Activated T-cell treated with anti-CD3 and anti-CD28 coated beads, Interleukin-2, amount 50 U/mL, for 4 hours (primary cell): ENCODE results near the gene LGR4. TPM values are rescaled to one million over a fixed set of nuclear protein-coding genes. Genes with fewer than 3 reads are reported as not detected.
A peak's percentile ranks its signal among the peaks of the same experiment; 100 is the strongest.

Source experiments
- ATAC-seq, 2 donors: fragments of 200-7000 bp; cut with Tn5 transposase; one replicate each; pipeline ENCODE4 v1.10.0; 2021
- DNase-seq: peaks from one replicate; pipeline ENCODE4 v3.0.0-alpha.2; 2020
- H3K27me3 Mint-ChIP-seq: one replicate; pipeline ENCODE4 v1.8.0; 2021; ENCODE audit warnings: low read depth, mixed read lengths
- H3K36me3 Mint-ChIP-seq: one replicate; pipeline ENCODE4 v1.8.0; 2022; ENCODE audit warnings: mixed read lengths; ENCODE audit not compliant: insufficient read depth
- H3K4me1 Mint-ChIP-seq: one replicate; pipeline ENCODE4 v1.8.0; 2021; ENCODE audit warnings: low read depth, mixed read lengths
- H3K4me3 Mint-ChIP-seq: one replicate; pipeline ENCODE4 v1.8.0; 2021; ENCODE audit warnings: mild to moderate bottlenecking, moderate library complexity, mixed read lengths
- H3K9me3 Mint-ChIP-seq: one replicate; pipeline ENCODE4 v1.8.0; 2021; ENCODE audit warnings: mixed read lengths
- total RNA-seq, 3 donors: library from RNA; stranded (reverse); gene quantifications; one replicate each; pipeline ENCODE4 v1.2.1, GENCODE V29; 2021

The LGR4 gene
- total RNA-seq, 3 donors from 2014 or later: 0.21 to 0.61 (median 0.57) TPM

- Mint-ChIP-seq H3K9me3 (no peaks in the 10 kb centered on the region), H3K27me3 (no peaks in the 10 kb centered on the region), H3K4me1 (peaks cover 40% of the 10 kb centered on the region), H3K36me3 (peaks cover 19% of the 10 kb centered on the region), H3K4me3 (no peak overlapping the region)
- no peak for DNase-seq
- ATAC-seq: no peak
Measured at GRCh38 chr11:27501100-27501499, 28.5 kb upstream of the LGR4 start.

- DNase-seq (no peak), ATAC-seq (no peak)
- H3K36me3 Mint-ChIP-seq: peaks cover 23% of the 10 kb centered on the region
Measured at GRCh38 chr11:27497911-27498310, 25.3 kb upstream of the LGR4 start.

GRCh38 chr11:27497284-27497866 lies 24.8 kb upstream of the LGR4 start:
- H3K36me3 Mint-ChIP-seq: peaks cover 23% of the 10 kb centered on the region
- DNase-seq: no peak
- no peaks in the 10 kb centered on the region for H3K27me3 Mint-ChIP-seq
- no peak overlapping the region for H3K4me3 Mint-ChIP-seq
- H3K4me1 Mint-ChIP-seq: peaks cover 22% of the 10 kb centered on the region
- no peak for ATAC-seq
- no peaks in the 10 kb centered on the region for H3K9me3 Mint-ChIP-seq

More at GRCh38 chr11:27497911-27498310, 25.3 kb upstream of the LGR4 start:
- Mint-ChIP-seq H3K4me3 (no peak overlapping the region), H3K9me3 (no peaks in the 10 kb centered on the region), H3K27me3 (no peaks in the 10 kb centered on the region), H3K4me1 (peaks cover 25% of the 10 kb centered on the region)

DNA sequence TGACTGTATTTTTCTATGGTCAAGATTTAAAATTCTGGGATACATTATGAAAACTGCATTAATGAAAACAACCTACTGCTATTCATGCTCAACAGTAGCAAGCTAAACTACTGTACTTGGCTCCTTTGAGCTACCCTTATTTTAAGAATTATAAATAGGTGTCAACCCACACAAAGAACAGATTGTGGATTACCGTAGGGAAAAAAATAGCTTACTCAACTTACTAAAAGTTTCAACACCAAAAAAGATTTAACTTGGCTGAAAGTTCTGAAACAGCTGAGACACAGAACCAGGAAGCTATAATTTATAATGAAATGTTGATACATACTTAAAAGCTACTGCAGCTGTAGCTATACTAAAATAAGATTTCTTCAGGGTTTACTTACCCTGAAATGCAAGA lies 23.9 kb upstream of the LGR4 start:
- Mint-ChIP-seq H3K27me3 (no peaks in the 10 kb centered on the region), H3K4me3 (no peak overlapping the region), H3K9me3 (no peaks in the 10 kb centered on the region), H3K36me3 (peaks cover 22% of the 10 kb centered on the region), H3K4me1 (peaks cover 14% of the 10 kb centered on the region)
- no peak for DNase-seq
- no peak for ATAC-seq

GRCh38 chr11:27495710-27496300 lies 23.2 kb upstream of the LGR4 start:
- no peaks in the 10 kb centered on the region for H3K9me3 Mint-ChIP-seq
- ATAC-seq: no peak
- peaks cover 14% of the 10 kb centered on the region for H3K4me1 Mint-ChIP-seq
- DNase-seq: no peak
- H3K27me3 Mint-ChIP-seq: no peaks in the 10 kb centered on the region
- peaks cover 21% of the 10 kb centered on the region for H3K36me3 Mint-ChIP-seq
- H3K4me3 Mint-ChIP-seq: no peak overlapping the region

DNA sequence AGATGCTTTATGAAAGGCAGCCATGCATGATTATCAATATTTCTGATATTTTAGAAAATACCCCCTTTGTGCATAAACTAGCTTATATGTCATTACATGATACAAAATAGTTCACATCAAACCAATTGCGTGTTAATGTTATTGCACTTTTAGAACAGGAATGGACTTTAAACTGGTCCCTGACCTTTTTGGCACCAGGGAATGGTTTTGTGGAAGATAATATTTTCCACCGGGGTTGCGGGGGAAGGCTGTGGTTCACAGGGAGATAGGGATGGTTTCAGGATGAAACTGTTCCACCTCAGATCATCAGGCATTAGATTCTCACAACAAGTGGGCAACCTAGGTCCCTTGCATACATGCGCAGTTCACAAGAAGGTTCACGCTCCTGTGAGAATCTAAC lies 16.5 kb upstream of the LGR4 start:
- Mint-ChIP-seq H3K9me3 (no peaks in the 10 kb centered on the region), H3K27me3 (no peaks in the 10 kb centered on the region), H3K4me3 (no peak overlapping the region), H3K4me1 (no peaks in the 10 kb centered on the region), H3K36me3 (peaks cover 8% of the 10 kb centered on the region)
- DNase-seq: no peak
- ATAC-seq: no peak

GRCh38 chr11:27487706-27488105 lies 15.1 kb upstream of the LGR4 start:
- ATAC-seq: no peak
- H3K27me3 Mint-ChIP-seq: no peaks in the 10 kb centered on the region

GRCh38 chr11:27485930-27486773 lies 13.6 kb upstream of the LGR4 start:
- Mint-ChIP-seq H3K4me1 (no peaks in the 10 kb centered on the region), H3K4me3 (no peak overlapping the region), H3K27me3 (no peaks in the 10 kb centered on the region), H3K9me3 (no peaks in the 10 kb centered on the region), H3K36me3 (no peaks in the 10 kb centered on the region)
- DNase-seq: no peak
- ATAC-seq: no peak

More at GRCh38 chr11:27487706-27488105, 15.1 kb upstream of the LGR4 start:
- no peak for DNase-seq
- H3K4me1 Mint-ChIP-seq: no peaks in the 10 kb centered on the region
- H3K9me3 Mint-ChIP-seq: no peaks in the 10 kb centered on the region
- H3K4me3 Mint-ChIP-seq: no peak overlapping the region
- peaks cover 4% of the 10 kb centered on the region for H3K36me3 Mint-ChIP-seq

DNA sequence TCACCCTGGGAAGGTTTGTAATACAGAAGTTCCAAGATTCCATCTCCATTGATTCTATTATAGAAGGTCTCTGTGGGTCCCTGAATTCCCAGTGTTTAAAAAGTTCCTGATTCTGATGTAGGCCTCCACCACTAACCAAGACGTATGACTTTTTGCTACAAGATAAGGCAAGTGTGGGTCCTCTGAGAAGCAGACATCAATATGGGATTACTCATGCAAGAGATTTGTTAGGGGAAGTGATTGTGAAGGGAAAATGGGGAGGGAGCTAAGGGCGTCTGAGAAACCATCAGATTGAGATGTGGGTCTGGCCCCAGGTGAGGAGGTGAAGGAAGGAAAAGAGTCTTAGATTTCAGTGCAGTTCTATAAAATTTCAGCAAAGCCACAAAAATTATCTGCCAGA lies 10.2 kb upstream of the LGR4 start:
- Mint-ChIP-seq H3K27me3 (no peaks in the 10 kb centered on the region), H3K36me3 (no peaks in the 10 kb centered on the region), H3K4me3 (no peak overlapping the region), H3K4me1 (no peaks in the 10 kb centered on the region), H3K9me3 (no peaks in the 10 kb centered on the region)
- ATAC-seq (no peak), DNase-seq (no peak)

- ATAC-seq (no peak), DNase-seq (no peak)
- H3K4me3 Mint-ChIP-seq: no peak overlapping the region
- no peaks in the 10 kb centered on the region for H3K9me3 Mint-ChIP-seq
- no peaks in the 10 kb centered on the region for H3K36me3 Mint-ChIP-seq
- H3K4me1 Mint-ChIP-seq: no peaks in the 10 kb centered on the region
- H3K27me3 Mint-ChIP-seq: no peaks in the 10 kb centered on the region
Measured at GRCh38 chr11:27481992-27482391, 9.4 kb upstream of the LGR4 start.

GRCh38 chr11:27477831-27478230 lies 5.2 kb upstream of the LGR4 start:
- Mint-ChIP-seq H3K27me3 (peaks cover 4% of the 10 kb centered on the region), H3K36me3 (no peaks in the 10 kb centered on the region), H3K9me3 (no peaks in the 10 kb centered on the region), H3K4me3 (no peak overlapping the region), H3K4me1 (peaks cover 3% of the 10 kb centered on the region)
- ATAC-seq: no peak
- DNase-seq: no peak

DNA sequence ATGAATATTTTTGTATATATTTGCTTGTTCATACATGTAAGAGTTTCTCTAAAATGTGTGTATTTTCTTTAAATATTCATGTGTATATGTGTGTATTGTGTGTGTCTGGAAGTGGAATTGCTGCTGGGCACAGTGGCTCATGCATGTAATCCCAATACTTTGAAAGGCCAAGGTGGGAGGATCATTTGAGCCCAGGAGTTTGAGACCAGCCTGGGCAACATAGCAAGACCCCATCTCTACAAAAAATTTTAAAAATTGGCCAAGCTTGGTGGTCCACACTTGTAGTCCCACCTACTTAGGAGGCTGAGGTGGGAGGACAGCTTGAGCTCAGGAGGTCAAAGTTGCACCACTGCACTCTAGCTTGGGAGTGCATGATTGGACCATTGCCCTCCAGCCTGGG lies 4.7 kb upstream of the LGR4 start:
- DNase-seq (no peak), ATAC-seq (no peak)
- H3K4me1 Mint-ChIP-seq: peaks cover 6% of the 10 kb centered on the region
- H3K36me3 Mint-ChIP-seq: no peaks in the 10 kb centered on the region
- H3K27me3 Mint-ChIP-seq: peaks cover 8% of the 10 kb centered on the region
- H3K9me3 Mint-ChIP-seq: no peaks in the 10 kb centered on the region
- no peak overlapping the region for H3K4me3 Mint-ChIP-seq

- no peaks in the 10 kb centered on the region for H3K9me3 Mint-ChIP-seq
- ATAC-seq: no peak
- H3K4me1 Mint-ChIP-seq: peaks cover 13% of the 10 kb centered on the region
- H3K4me3 Mint-ChIP-seq: no peak overlapping the region
- no peaks in the 10 kb centered on the region for H3K36me3 Mint-ChIP-seq
- no peak for DNase-seq
- H3K27me3 Mint-ChIP-seq: peaks cover 12% of the 10 kb centered on the region
Measured at GRCh38 chr11:27475622-27476021, 3.0 kb upstream of the LGR4 start.

DNA sequence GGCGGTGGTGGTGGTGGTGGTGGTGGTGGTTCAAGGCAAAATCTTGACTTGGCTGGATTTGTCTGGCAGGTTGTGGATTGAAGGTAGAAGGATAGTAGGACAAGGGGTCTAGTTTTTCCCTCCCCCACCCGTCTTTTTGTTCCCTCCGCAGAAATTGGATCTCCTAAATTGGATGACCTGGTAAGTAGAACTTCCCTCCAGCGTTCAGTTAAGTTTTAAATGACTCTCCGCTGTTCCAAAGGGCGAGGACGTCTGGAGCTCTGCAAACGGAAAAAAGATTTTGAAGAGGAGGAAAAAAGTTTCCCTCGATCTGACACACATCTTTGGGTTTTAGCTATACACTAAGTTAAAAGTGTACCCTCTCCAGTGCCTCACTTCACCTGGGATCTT lies 422 bp upstream of the LGR4 start:
- peaks cover 13% of the 10 kb centered on the region for H3K4me1 Mint-ChIP-seq
- peaks cover 15% of the 10 kb centered on the region for H3K27me3 Mint-ChIP-seq
- no peak for ATAC-seq
- no peaks in the 10 kb centered on the region for H3K9me3 Mint-ChIP-seq
- H3K36me3 Mint-ChIP-seq: no peaks in the 10 kb centered on the region
- DNase-seq: no peak
- peak overlapping the region; percentile 92 for H3K4me3 Mint-ChIP-seq
